Neural cell (in vitro differentiated cells): ENCODE data around the gene STX8. TPM values are rescaled to one million over a fixed set of nuclear protein-coding genes. Genes with fewer than 3 reads are reported as not detected.

Source experiments
- H2AFZ ChIP-seq: fragments of 200-600, 300-800 bp; sonication (generic), shearing (Covaris generic); 2 replicates; pipeline ENCODE4 v1.6.0; 2014; ENCODE audit warnings: low read depth, mild to moderate bottlenecking, antibody characterized with exemption, low read length, moderate library complexity
- H3F3A ChIP-seq: fragments of 200-600 bp; shearing (Covaris generic); 2 replicates; pipeline ENCODE4 v1.6.1; 2016; ENCODE audit warnings: mild to moderate bottlenecking, moderate library complexity, mixed read lengths, antibody characterized with exemption, low read length; ENCODE audit not compliant: insufficient read depth, poor library complexity, severe bottlenecking
- H3K27ac ChIP-seq: fragments of 200-600, 300-800 bp; sonication (generic), shearing (Covaris generic); 2 replicates; pipeline ENCODE4 v1.5.1; 2014; ENCODE audit warnings: mild to moderate bottlenecking, low read length, moderate library complexity
- H3K27me3 ChIP-seq: fragments of 300-800, 200-600 bp; sonication (generic), shearing (Covaris generic); 2 replicates; pipeline ENCODE4 v1.6.0; 2014; ENCODE audit warnings: mild to moderate bottlenecking, low read depth, low read length, moderate library complexity; ENCODE audit not compliant: insufficient read depth
- H3K36me3 ChIP-seq: fragments of 300-800, 200-600 bp; sonication (generic), shearing (Covaris generic); 2 replicates; pipeline ENCODE4 v1.5.1; 2014; ENCODE audit warnings: mild to moderate bottlenecking, antibody characterized with exemption, low read length, moderate library complexity; ENCODE audit not compliant: insufficient read depth
- H3K4me2 ChIP-seq: fragments of 300-800, 200-600 bp; sonication (generic), shearing (Covaris generic); 2 replicates; pipeline ENCODE4 v1.6.0; 2014; ENCODE audit warnings: mild to moderate bottlenecking, low read length
- H3K4me3 ChIP-seq: fragments of 300-800, 200-600 bp; sonication (generic), shearing (Covaris generic); 2 replicates; pipeline ENCODE4 v1.5.1; 2014; ENCODE audit warnings: mild to moderate bottlenecking, low read length, moderate library complexity
- H3K79me2 ChIP-seq: fragments of 200-600 bp; shearing (Covaris generic); replicated peaks from 2 replicates; pipeline ENCODE4 v1.6.0; 2014; ENCODE audit warnings: mild to moderate bottlenecking, low read length, moderate library complexity; ENCODE audit not compliant: insufficient read depth
- H3K9ac ChIP-seq: fragments of 300-800, 200-600 bp; sonication (generic), shearing (Covaris generic); 2 replicates; pipeline ENCODE4 v1.6.1; 2016; ENCODE audit warnings: mild to moderate bottlenecking, low read length, mixed read lengths
- H3K9me2 ChIP-seq: fragments of 200-600 bp; shearing (Covaris generic); 2 replicates; pipeline ENCODE4 v1.6.1; 2016; ENCODE audit warnings: mild to moderate bottlenecking, low read length, mixed read lengths; ENCODE audit not compliant: insufficient read depth
- H3K9me3 ChIP-seq: fragments of 200-600, 300-800 bp; sonication (generic), shearing (Covaris generic); 2 replicates; pipeline ENCODE4 v1.6.1; 2016; ENCODE audit warnings: mild to moderate bottlenecking, mixed run types, low read length, moderate library complexity, mixed read lengths
- H4K20me1 ChIP-seq: fragments of 200-600 bp; shearing (Covaris generic); 2 replicates; pipeline ENCODE4 v1.6.1; 2016; ENCODE audit warnings: mild to moderate bottlenecking, mixed run types; ENCODE audit not compliant: insufficient read depth
- CTCF ChIP-seq: fragments of 450-650 bp; IDR thresholded peaks from 2 replicates; pipeline ENCODE4 v1.5.1; 2014; ENCODE audit warnings: antibody characterized with exemption, mild to moderate bottlenecking, moderate library complexity; ENCODE audit not compliant: poor library complexity, severe bottlenecking
- EP300 ChIP-seq: fragments of 450-650 bp; conservative IDR thresholded peaks from 2 replicates; pipeline ENCODE4 v1.6.1; 2014; ENCODE audit warnings: antibody characterized with exemption, mild to moderate bottlenecking, moderate library complexity; ENCODE audit not compliant: poor library complexity, severe bottlenecking
- EZH2 ChIP-seq: fragments of 200-600, 300-800 bp; shearing (Covaris generic), sonication (generic); IDR thresholded peaks from 2 replicates; pipeline ENCODE4 v1.6.1; 2014; ENCODE audit warnings: antibody characterized with exemption, low read length, borderline replicate concordance, mild to moderate bottlenecking; ENCODE audit not compliant: insufficient read depth, poor library complexity, severe bottlenecking
- MXI1 ChIP-seq: fragments of 450-650 bp; conservative IDR thresholded peaks from 2 replicates; pipeline ENCODE4 v1.6.1; 2014; ENCODE audit warnings: antibody characterized with exemption, mild to moderate bottlenecking; ENCODE audit not compliant: poor library complexity, severe bottlenecking
- POLR2AphosphoS5 ChIP-seq: IDR thresholded peaks from 2 replicates; pipeline ENCODE4 v1.6.1; 2012
- RAD21 ChIP-seq: fragments of 450-650 bp; conservative IDR thresholded peaks from 2 replicates; pipeline ENCODE4 v1.6.1; 2014; ENCODE audit warnings: antibody characterized with exemption, mild to moderate bottlenecking, moderate library complexity
- REST ChIP-seq: IDR thresholded peaks from 2 replicates; pipeline ENCODE4 v1.6.1; 2012; ENCODE audit warnings: borderline replicate concordance
- SMC3 ChIP-seq: fragments of 450-650 bp; conservative IDR thresholded peaks from 2 replicates; pipeline ENCODE4 v1.6.1; 2014; ENCODE audit warnings: antibody characterized with exemption, mild to moderate bottlenecking, moderate library complexity; ENCODE audit not compliant: poor library complexity
- TAF1 ChIP-seq: IDR thresholded peaks from 2 replicates; pipeline ENCODE4 v1.6.1; 2012; ENCODE audit warnings: low read depth
- polyA plus RNA-seq: library from polyadenylated mRNA; depleted of rRNA; stranded (reverse); fragments of >200 nt; gene quantifications from 2 replicates; pipeline ENCODE4 v1.2.3, GENCODE V29; 2014

The STX8 gene
- polyA plus RNA-seq, 1 donor from 2014 or later = 100 TPM

- H2AFZ ChIP-seq = no peak overlapping the region
- H3K4me3 ChIP-seq = no peak overlapping the region
- no peaks in the 10 kb centered on the region for H3K79me2 ChIP-seq
- H4K20me1 ChIP-seq = no peaks in the 10 kb centered on the region
- H3K9ac ChIP-seq = no peak overlapping the region
- TF ChIP-seq TAF1 (no peak), POLR2AphosphoS5 (no peak), RAD21 (no peak), CTCF (no peak), SMC3 (no peak), EP300 (no peak), MXI1 (no peak), EZH2 (no peak), REST (no peak)
- no peaks in the 10 kb centered on the region for H3K9me3 ChIP-seq
- H3K27ac ChIP-seq = no peak overlapping the region
- H3K4me2 ChIP-seq = no peak overlapping the region
- H3F3A ChIP-seq = no peaks in the 10 kb centered on the region
- H3K27me3 ChIP-seq = no peaks in the 10 kb centered on the region
- no peaks in the 10 kb centered on the region for H3K36me3 ChIP-seq
- no peaks in the 10 kb centered on the region for H3K9me2 ChIP-seq
These were observed 341.2 kb downstream of the STX8 start for GRCh38 chr17:9234389-9234945.

GRCh38 chr17:9233761-9234160 is 341.9 kb downstream of the STX8 start:
- H3F3A ChIP-seq = no peaks in the 10 kb centered on the region
- H4K20me1 ChIP-seq = no peaks in the 10 kb centered on the region
- H3K9ac ChIP-seq = no peak overlapping the region
- H3K4me3 ChIP-seq = no peak overlapping the region
- H2AFZ ChIP-seq = no peak overlapping the region
- H3K9me2 ChIP-seq = no peaks in the 10 kb centered on the region
- no peaks in the 10 kb centered on the region for H3K27me3 ChIP-seq
- TF ChIP-seq CTCF (no peak), MXI1 (no peak), POLR2AphosphoS5 (no peak), SMC3 (no peak), RAD21 (no peak), EP300 (no peak), EZH2 (no peak), TAF1 (no peak), REST (no peak)
- no peaks in the 10 kb centered on the region for H3K36me3 ChIP-seq
- H3K9me3 ChIP-seq = no peaks in the 10 kb centered on the region
- no peak overlapping the region for H3K27ac ChIP-seq
- no peak overlapping the region for H3K4me2 ChIP-seq
- no peaks in the 10 kb centered on the region for H3K79me2 ChIP-seq
